Fibroblast of skin of back (primary cell): ENCODE measurements around the gene PLEKHB1.

Experiments
- DNase-seq: peaks from one replicate; pipeline ENCODE4 v3.0.0-alpha.2; 2013

The PLEKHB1 gene

GRCh38 chr11:73680687-73681086 lies 34.3 kb downstream of the PLEKHB1 start:
- no peak for DNase-seq

DNA sequence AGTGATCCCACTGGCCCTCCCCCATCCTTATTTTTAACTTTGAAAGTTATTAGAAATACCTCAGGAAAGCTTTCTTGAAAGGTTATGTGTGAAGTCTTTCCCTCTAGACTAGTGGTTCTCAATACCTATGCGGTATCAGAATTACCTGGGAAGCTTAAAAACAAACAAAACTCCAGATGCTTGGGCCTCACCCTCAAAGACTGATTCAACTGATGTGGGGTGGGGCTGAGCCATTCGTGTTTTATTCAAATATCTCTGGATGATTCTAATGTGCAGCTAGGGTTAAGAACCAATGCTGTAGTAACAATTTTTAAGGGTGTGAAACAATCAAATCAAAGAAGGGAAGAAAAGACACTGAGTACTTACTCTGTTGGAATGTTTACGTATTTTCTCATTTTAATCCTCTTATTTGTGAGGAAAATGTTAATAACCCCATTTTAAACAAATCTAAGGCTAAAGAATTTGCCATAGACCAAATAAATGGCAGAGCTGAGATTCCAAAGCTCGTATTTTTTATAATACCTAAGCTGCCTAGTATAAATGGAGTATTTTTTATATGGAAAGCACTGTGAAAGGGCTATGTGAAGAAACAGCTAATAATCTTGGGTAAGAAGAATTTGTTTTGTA lies 47.6 kb downstream of the PLEKHB1 start:
- no peak for DNase-seq

- DNase-seq: no peak
Measured at GRCh38 chr11:73705053-73705452, 58.7 kb downstream of the PLEKHB1 start.

- DNase-seq: no peak
Measured at GRCh38 chr11:73710964-73711363, 64.6 kb downstream of the PLEKHB1 start.
